Thyroid gland (tissue), 4 donors: ENCODE data around the gene MED29. TPM values are rescaled to one million over a fixed set of nuclear protein-coding genes. Genes with fewer than 3 reads are reported as not detected.
A peak's percentile ranks its signal among the peaks of the same experiment; 100 is the strongest.

Source experiments
- DNase-seq, 2 donors: peaks; one replicate each; pipeline ENCODE4 v3.0.0-alpha.2; 2019
- H3K27ac ChIP-seq, 3 donors: fragments of 200-600 bp; sonication (generic); 1 replicate in 2 of 3; 2 replicates in 1 of 3; pipeline ENCODE4 v1.5.1; 2016 to 2019; ENCODE audit warnings: mild to moderate bottlenecking in 1 of 3, moderate library complexity in 1 of 3
- H3K27me3 ChIP-seq: fragments of 200-600 bp; sonication (generic); one replicate; pipeline ENCODE4 v1.5.1; 2019
- H3K36me3 ChIP-seq, 2 donors: fragments of 200-600 bp; sonication (generic); one replicate each; pipeline ENCODE4 v1.5.1; 2016 to 2019
- H3K4me1 ChIP-seq, 2 donors: fragments of 200-600 bp; sonication (generic); one replicate each; pipeline ENCODE4 v1.5.1; 2017 to 2019
- H3K4me3 ChIP-seq, 3 donors: fragments of 200-600 bp; sonication (generic); replicated peaks in 1 of 3; 1 replicate in 2 of 3; 2 replicates in 1 of 3; pipeline ENCODE4 v1.5.1; 2016; ENCODE audit warnings: mild to moderate bottlenecking in 1 of 3
- H3K9me3 ChIP-seq: fragments of 200-600 bp; sonication (generic); one replicate; pipeline ENCODE4 v1.5.1; 2017
- CTCF ChIP-seq, 6 experiments: fragments of 200-600 bp in 3 of 6; fragments of 450-650 bp in 3 of 6; sonication (generic) in 3 of 6; IDR thresholded peaks; one replicate each; pipeline ENCODE4 v1.5.1; 2016 to 2019; ENCODE audit warnings: antibody characterized with exemption in 6 of 6, mild to moderate bottlenecking in 2 of 6, inconsistent platforms in 1 of 6, moderate library complexity in 1 of 6
- POLR2A ChIP-seq, 2 donors: fragments of 450-650 bp; IDR thresholded peaks; one replicate each; pipeline ENCODE4 v1.6.1; 2017; ENCODE audit warnings: antibody characterized with exemption in 2 of 2, mild to moderate bottlenecking in 2 of 2, moderate library complexity in 1 of 2
- WGBS, 2 donors: methylation state at CpG; one replicate each; pipeline ENCODE4 v1.1.5; 2017; 5-methylcytosine and 5-hydroxymethylcytosine counted together
- intact Hi-C: fragments of 100-400 bp; cut with DNase I; formaldehyde crosslinking; loops from one replicate; pipeline ENCODE4 v1.15.1; 2023
- total RNA-seq, 4 donors: library from RNA; depleted of rRNA; stranded (reverse); fragments of >200 nt; gene quantifications; one replicate each; pipeline ENCODE4 v1.2.3, GENCODE V29; 2016

MED29 gene
- total RNA-seq, 4 donors from 2014 or later: 44.3 to 77.5 (median 63.4) TPM

- H3K4me1 ChIP-seq: peaks cover 25 to 43% of the 10 kb centered on the region in 2 donors
- 23 to 25% methylated on average over 19 to 25 of the region's 25 CpGs for WGBS, 2 donors
- no peaks in the 10 kb centered on the region for H3K9me3 ChIP-seq
- no peaks in the 10 kb centered on the region for H3K27me3 ChIP-seq
- TF ChIP-seq POLR2A (IDR thresholded peaks at IDR 0.05) (peak in 1 of 2 donors; percentile 23), CTCF (IDR thresholded peaks at IDR 0.05) (no peak)
- H3K27ac ChIP-seq: peak overlapping the region; percentile 70 to 93 (median 80)
- H3K4me3 ChIP-seq: no peak overlapping the region
- peaks cover 21 to 24% of the 10 kb centered on the region in 2 donors for H3K36me3 ChIP-seq
- intact Hi-C loops: no loop called here
- DNase-seq: peak; percentile 49 to 65
Measured at GRCh38 chr19:39430675-39431593, 39.8 kb downstream of the MED29 start.

GRCh38 chr19:39432677-39433025 is 41.5 kb downstream of the MED29 start:
- TF ChIP-seq CTCF (IDR thresholded peaks at IDR 0.05) (no peak), POLR2A (IDR thresholded peaks at IDR 0.05) (no peak)
- Histone ChIP-seq H3K27me3 (no peaks in the 10 kb centered on the region), H3K4me1 (peaks cover 25 to 48% of the 10 kb centered on the region in 2 donors), H3K36me3 (peaks cover 21 to 24% of the 10 kb centered on the region in 2 donors), H3K27ac (no peak overlapping the region), H3K4me3 (no peak overlapping the region), H3K9me3 (no peaks in the 10 kb centered on the region)
- 94 to 95% methylated on average over 8 of the region's 8 CpGs for WGBS, 2 donors
- DNase-seq: no peak
- intact Hi-C loops: no loop called here

- Histone ChIP-seq H3K27me3 (no peaks in the 10 kb centered on the region), H3K27ac (no peak overlapping the region), H3K9me3 (no peaks in the 10 kb centered on the region), H3K36me3 (peaks cover 21 to 24% of the 10 kb centered on the region in 2 donors), H3K4me1 (peaks cover 19 to 42% of the 10 kb centered on the region in 2 donors), H3K4me3 (no peak overlapping the region)
- WGBS, 2 donors: 90 to 99% methylated on average over 8 of the region's 8 CpGs
- no peak for DNase-seq
- TF ChIP-seq POLR2A (IDR thresholded peaks at IDR 0.05): no peak
- no peak for TF ChIP-seq CTCF (IDR thresholded peaks at IDR 0.05)
- intact Hi-C loops: no loop called here
Measured at GRCh38 chr19:39433480-39434079, 42.4 kb downstream of the MED29 start.

- 50 to 78% methylated on average over 10 of the region's 10 CpGs for WGBS, 2 donors
- peaks cover 21 to 24% of the 10 kb centered on the region in 2 donors for H3K36me3 ChIP-seq
- DNase-seq: no peak
- TF ChIP-seq CTCF (IDR thresholded peaks at IDR 0.05): no peak
- TF ChIP-seq POLR2A (IDR thresholded peaks at IDR 0.05): no peak
- H3K27ac ChIP-seq: peak overlapping the region in 2 of 3 donors; percentile 64 to 76
- intact Hi-C loops: no loop called here
- H3K27me3 ChIP-seq: no peaks in the 10 kb centered on the region
- peak overlapping the region in 1 of 3 donors; percentile 99 for H3K4me3 ChIP-seq
- H3K9me3 ChIP-seq: no peaks in the 10 kb centered on the region
- H3K4me1 ChIP-seq: peaks cover 19 to 35% of the 10 kb centered on the region in 2 donors
Measured at GRCh38 chr19:39434123-39435076, 43.2 kb downstream of the MED29 start.
